ENCODE measurements around the gene TMOD3.

TMOD3 gene

DNA sequence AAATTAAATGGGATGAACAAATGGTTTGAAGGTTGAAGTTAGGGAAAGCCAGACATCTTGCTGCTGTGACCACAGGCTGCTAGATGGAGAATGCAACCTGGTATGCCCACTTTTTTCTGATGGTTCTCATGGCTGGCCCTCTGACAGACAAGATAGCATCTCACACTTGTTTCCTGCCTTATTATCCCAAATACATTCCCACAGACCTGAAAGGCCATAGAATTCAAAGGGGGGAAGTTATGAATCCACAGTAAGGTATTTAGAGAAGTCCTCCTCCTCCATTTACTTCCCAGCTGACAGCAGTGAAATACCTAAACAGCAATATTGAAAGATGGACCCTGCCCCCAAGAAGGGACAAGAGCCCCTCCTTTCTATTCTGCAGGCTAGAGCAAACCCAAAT lies 109.8 kb downstream of the TMOD3 start:
- TF ChIP-seq MYC (IDR thresholded peaks at IDR 0.05; ENCODE audit: low read depth, low read length) (no peak), POLR2A (IDR thresholded peaks at IDR 0.05; ENCODE audit: extremely low read depth, insufficient read length) (no peak), CTCF (IDR thresholded peaks at IDR 0.05; ENCODE audit: low read depth, low read length) (no peak)
- TF ChIP-seq, protein P1, sequence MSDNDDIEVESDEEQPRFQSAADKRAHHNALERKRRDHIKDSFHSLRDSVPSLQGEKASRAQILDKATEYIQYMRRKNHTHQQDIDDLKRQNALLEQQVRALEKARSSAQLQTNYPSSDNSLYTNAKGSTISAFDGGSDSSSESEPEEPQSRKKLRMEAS (IDR thresholded peaks at IDR 0.05; ENCODE audit: low read depth, low read length): no peak
- no peak for DNase-seq (ENCODE audit: low read depth)
- H3K4me3 ChIP-seq (ENCODE audit: low read depth, low read length): no peak overlapping the region

DNA sequence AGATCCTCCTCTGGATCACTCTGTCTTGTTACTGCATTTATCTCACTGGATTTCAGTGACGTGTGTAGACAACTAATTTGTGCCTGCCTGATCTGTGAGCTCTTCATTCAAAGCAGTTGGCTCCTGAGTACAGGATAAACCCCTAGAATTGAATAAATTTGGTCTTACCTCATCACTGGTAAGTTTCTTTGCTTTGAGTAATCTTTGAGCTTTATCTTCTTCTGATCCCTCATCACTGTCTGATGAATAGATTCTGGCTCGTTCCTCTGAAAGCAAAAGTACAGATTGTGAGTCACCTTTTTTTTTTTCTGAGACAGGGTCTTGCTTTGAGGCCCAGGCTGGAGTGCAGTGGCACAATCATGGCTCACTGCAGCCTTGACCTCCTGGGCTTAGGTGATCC lies 117.7 kb downstream of the TMOD3 start:
- no peak overlapping the region for H3K4me3 ChIP-seq (ENCODE audit: low read depth, low read length)
- DNase-seq (ENCODE audit: low read depth): no peak
- TF ChIP-seq, protein P1 (IDR thresholded peaks at IDR 0.05; ENCODE audit: low read depth, low read length): no peak
- TF ChIP-seq MYC (IDR thresholded peaks at IDR 0.05; ENCODE audit: low read depth, low read length) (no peak), CTCF (IDR thresholded peaks at IDR 0.05; ENCODE audit: low read depth, low read length) (no peak), POLR2A (IDR thresholded peaks at IDR 0.05; ENCODE audit: extremely low read depth, insufficient read length) (no peak)

DNA sequence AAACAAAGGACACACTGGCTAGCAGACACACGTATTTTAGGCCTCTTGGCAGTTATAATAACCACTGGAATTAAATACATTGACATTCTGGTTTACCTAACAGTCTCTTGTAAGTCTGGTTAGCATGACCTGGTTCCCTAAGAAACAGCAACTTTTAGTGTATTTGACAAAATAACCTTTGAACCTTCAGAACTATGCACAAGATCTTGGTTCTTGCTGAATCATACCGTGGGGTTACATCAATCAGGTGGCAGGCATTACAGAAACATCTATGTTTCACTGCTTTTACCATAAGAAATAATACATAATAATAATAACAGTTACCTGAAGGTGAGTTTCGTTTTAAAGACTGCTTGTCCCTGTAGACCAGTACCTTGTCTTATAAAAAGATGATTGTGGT lies 123.4 kb downstream of the TMOD3 start:
- no peak for DNase-seq (ENCODE audit: low read depth)
- H3K4me3 ChIP-seq (ENCODE audit: low read depth, low read length): no peak overlapping the region
- TF ChIP-seq MYC (IDR thresholded peaks at IDR 0.05; ENCODE audit: low read depth, low read length) (no peak), CTCF (IDR thresholded peaks at IDR 0.05; ENCODE audit: low read depth, low read length) (no peak), POLR2A (IDR thresholded peaks at IDR 0.05; ENCODE audit: extremely low read depth, insufficient read length) (no peak)
- TF ChIP-seq, protein P1 (IDR thresholded peaks at IDR 0.05; ENCODE audit: low read depth, low read length): no peak

GRCh38 chr15:51955504-51955903 lies 126.1 kb downstream of the TMOD3 start:
- TF ChIP-seq, protein P1 (IDR thresholded peaks at IDR 0.05; ENCODE audit: low read depth, low read length): no peak
- TF ChIP-seq MYC (IDR thresholded peaks at IDR 0.05; ENCODE audit: low read depth, low read length) (no peak), POLR2A (IDR thresholded peaks at IDR 0.05; ENCODE audit: extremely low read depth, insufficient read length) (no peak), CTCF (IDR thresholded peaks at IDR 0.05; ENCODE audit: low read depth, low read length) (no peak)
- DNase-seq (ENCODE audit: low read depth): no peak
- H3K4me3 ChIP-seq (ENCODE audit: low read depth, low read length): no peak overlapping the region

Measured in NB4 (cell line).